Measurements from ENCODE around the gene MYBPC2. TPM values are rescaled to one million over a fixed set of nuclear protein-coding genes. Genes with fewer than 3 reads are reported as not detected.

MYBPC2 gene
- total and polyA plus RNA-seq, 9 donors, result 15.6 to 93.4 (median 62.2) TPM

- no peaks in the 10 kb centered on the region for H3K9me3 ChIP-seq (replicated peaks; ENCODE audit: control insufficient read depth, low read depth, low read length)
- H3K27me3 ChIP-seq (ENCODE audit: control insufficient read depth, insufficient read depth, low read length), result peaks cover 25% of the 10 kb centered on the region
- H3K27ac ChIP-seq (ENCODE audit: low read length), result no peak overlapping the region
- no peaks in the 10 kb centered on the region for H3K36me3 ChIP-seq (ENCODE audit: control insufficient read depth, insufficient read depth, low read length)
- no peak for DNase-seq
- peaks cover 5% of the 10 kb centered on the region for H3K4me1 ChIP-seq (ENCODE audit: control insufficient read depth, insufficient read depth, low read length)
- no peak overlapping the region for H3K4me3 ChIP-seq (ENCODE audit: low read length)
- 91% methylated on average over 2 of the region's 2 CpGs for WGBS (ENCODE audit: insufficient coverage)
These were observed 23.3 kb downstream of the MYBPC2 start for GRCh38 chr19:50455992-50456391.

GRCh38 chr19:50457300-50457699 lies 24.6 kb downstream of the MYBPC2 start:
- Histone ChIP-seq H3K4me1 (ENCODE audit: control insufficient read depth, insufficient read depth, low read length) (peaks cover 5% of the 10 kb centered on the region), H3K27ac (ENCODE audit: low read length) (no peak overlapping the region), H3K4me3 (ENCODE audit: low read length) (no peak overlapping the region), H3K27me3 (ENCODE audit: control insufficient read depth, insufficient read depth, low read length) (peaks cover 24% of the 10 kb centered on the region), H3K9me3 (replicated peaks; ENCODE audit: control insufficient read depth, low read depth, low read length) (no peaks in the 10 kb centered on the region), H3K36me3 (ENCODE audit: control insufficient read depth, insufficient read depth, low read length) (no peaks in the 10 kb centered on the region)
- DNase-seq, result no peak
- 70% methylated on average over 5 of the region's 5 CpGs for WGBS (ENCODE audit: insufficient coverage)

DNA sequence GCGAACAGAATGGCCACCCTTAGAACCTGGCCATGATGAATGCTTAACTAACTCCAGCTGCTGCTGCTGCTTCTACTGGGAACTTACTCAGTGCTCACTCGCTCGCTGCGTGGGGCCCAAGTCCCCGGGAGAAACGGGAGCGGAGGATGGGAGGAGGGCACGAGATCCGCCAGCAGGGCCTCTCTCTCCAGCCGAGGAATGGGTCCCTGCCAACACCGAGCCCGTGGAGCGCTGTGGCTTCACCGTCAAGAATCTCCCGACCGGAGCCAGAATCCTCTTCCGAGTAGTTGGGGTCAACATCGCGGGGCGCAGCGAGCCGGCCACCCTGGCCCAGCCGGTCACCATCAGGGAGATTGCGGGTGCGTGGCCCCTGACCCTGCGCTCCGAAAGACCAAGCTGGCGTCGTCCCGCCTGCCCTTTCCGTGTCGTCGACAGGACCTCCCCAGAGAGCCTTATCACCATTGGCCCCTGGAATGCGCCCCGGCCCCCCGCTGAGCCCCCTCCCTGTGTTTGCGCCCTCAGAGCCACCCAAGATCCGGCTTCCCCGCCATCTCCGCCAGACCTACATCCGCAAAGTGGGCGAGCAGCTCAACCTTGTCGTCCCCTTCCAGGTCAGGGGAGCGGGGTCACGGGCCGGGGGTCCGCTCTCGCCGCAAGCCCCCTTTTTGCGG lies 25.8 kb downstream of the MYBPC2 start:
- H3K27me3 ChIP-seq (ENCODE audit: control insufficient read depth, insufficient read depth, low read length), result peaks cover 21% of the 10 kb centered on the region
- H3K36me3 ChIP-seq (ENCODE audit: control insufficient read depth, insufficient read depth, low read length), result no peaks in the 10 kb centered on the region
- H3K27ac ChIP-seq (ENCODE audit: low read length), result no peak overlapping the region
- no peaks in the 10 kb centered on the region for H3K9me3 ChIP-seq (replicated peaks; ENCODE audit: control insufficient read depth, low read depth, low read length)
- 23% methylated on average over 45 of the region's 50 CpGs for WGBS (ENCODE audit: insufficient coverage)
- no peak overlapping the region for H3K4me3 ChIP-seq (ENCODE audit: low read length)
- no peak for DNase-seq
- H3K4me1 ChIP-seq (ENCODE audit: control insufficient read depth, insufficient read depth, low read length), result peaks cover 5% of the 10 kb centered on the region

- Histone ChIP-seq H3K27ac (ENCODE audit: low read length) (no peak overlapping the region), H3K9me3 (replicated peaks; ENCODE audit: control insufficient read depth, low read depth, low read length) (no peaks in the 10 kb centered on the region), H3K4me3 (ENCODE audit: low read length) (no peak overlapping the region), H3K4me1 (ENCODE audit: control insufficient read depth, insufficient read depth, low read length) (peaks cover 5% of the 10 kb centered on the region), H3K27me3 (ENCODE audit: control insufficient read depth, insufficient read depth, low read length) (peaks cover 21% of the 10 kb centered on the region), H3K36me3 (ENCODE audit: control insufficient read depth, insufficient read depth, low read length) (no peaks in the 10 kb centered on the region)
- DNase-seq, result no peak
- 49% methylated on average over 32 of the region's 32 CpGs for WGBS (ENCODE audit: insufficient coverage)
These were observed 26.4 kb downstream of the MYBPC2 start for GRCh38 chr19:50459067-50459456.

DNA sequence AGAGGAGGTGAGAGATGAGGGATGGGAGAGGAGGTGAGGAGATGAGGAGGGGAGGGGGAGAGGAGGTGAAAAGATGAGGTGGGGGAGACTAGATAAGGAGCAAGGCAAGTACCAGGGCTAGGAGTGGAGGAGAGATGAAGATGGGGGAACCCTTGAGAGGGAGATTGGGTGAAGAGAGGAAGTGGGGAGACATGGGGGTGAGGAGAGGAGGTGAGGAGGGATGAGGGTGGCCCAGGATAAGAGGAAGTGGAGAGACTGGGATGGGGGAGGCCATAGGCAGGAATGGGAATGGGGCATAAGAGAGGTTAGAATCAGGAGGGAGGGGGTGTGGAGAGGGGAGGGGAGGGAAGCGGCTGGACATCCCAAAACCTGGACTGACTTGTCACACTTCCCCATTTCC lies 26.9 kb downstream of the MYBPC2 start:
- H3K27ac ChIP-seq (ENCODE audit: low read length), result no peak overlapping the region
- no CpG with 5 or more reads among the region's 1 CpG for WGBS (ENCODE audit: insufficient coverage)
- no peaks in the 10 kb centered on the region for H3K9me3 ChIP-seq (replicated peaks; ENCODE audit: control insufficient read depth, low read depth, low read length)
- DNase-seq, result no peak
- peaks cover 5% of the 10 kb centered on the region for H3K4me1 ChIP-seq (ENCODE audit: control insufficient read depth, insufficient read depth, low read length)
- H3K27me3 ChIP-seq (ENCODE audit: control insufficient read depth, insufficient read depth, low read length), result peaks cover 21% of the 10 kb centered on the region
- no peaks in the 10 kb centered on the region for H3K36me3 ChIP-seq (ENCODE audit: control insufficient read depth, insufficient read depth, low read length)
- H3K4me3 ChIP-seq (ENCODE audit: low read length), result no peak overlapping the region

GRCh38 chr19:50460161-50460765 lies 27.6 kb downstream of the MYBPC2 start:
- H3K4me1 ChIP-seq (ENCODE audit: control insufficient read depth, insufficient read depth, low read length), result peaks cover 6% of the 10 kb centered on the region
- H3K27me3 ChIP-seq (ENCODE audit: control insufficient read depth, insufficient read depth, low read length), result peaks cover 19% of the 10 kb centered on the region
- no peaks in the 10 kb centered on the region for H3K9me3 ChIP-seq (replicated peaks; ENCODE audit: control insufficient read depth, low read depth, low read length)
- no peaks in the 10 kb centered on the region for H3K36me3 ChIP-seq (ENCODE audit: control insufficient read depth, insufficient read depth, low read length)
- no peak for DNase-seq
- whole genome bisulfite sequencing (ENCODE audit: insufficient coverage), result 35% methylated on average over 13 of the region's 13 CpGs
- no peak overlapping the region for H3K27ac ChIP-seq (ENCODE audit: low read length)
- no peak overlapping the region for H3K4me3 ChIP-seq (ENCODE audit: low read length)

- H3K27ac ChIP-seq (ENCODE audit: low read length), result no peak overlapping the region
- H3K4me3 ChIP-seq (ENCODE audit: low read length), result no peak overlapping the region
- no peaks in the 10 kb centered on the region for H3K36me3 ChIP-seq (ENCODE audit: control insufficient read depth, insufficient read depth, low read length)
- peak; percentile 74 for DNase-seq
- 26% methylated on average over 24 of the region's 28 CpGs for WGBS (ENCODE audit: insufficient coverage)
- peaks cover 16% of the 10 kb centered on the region for H3K4me1 ChIP-seq (ENCODE audit: control insufficient read depth, insufficient read depth, low read length)
- H3K27me3 ChIP-seq (ENCODE audit: control insufficient read depth, insufficient read depth, low read length), result peaks cover 19% of the 10 kb centered on the region
- H3K9me3 ChIP-seq (replicated peaks; ENCODE audit: control insufficient read depth, low read depth, low read length), result no peaks in the 10 kb centered on the region
These were observed 28.6 kb downstream of the MYBPC2 start for GRCh38 chr19:50461066-50461875.

GRCh38 chr19:50462970-50463369 lies 30.3 kb downstream of the MYBPC2 start:
- no peak for DNase-seq
- Histone ChIP-seq H3K4me3 (ENCODE audit: low read length) (no peak overlapping the region), H3K27me3 (ENCODE audit: control insufficient read depth, insufficient read depth, low read length) (peaks cover 11% of the 10 kb centered on the region), H3K36me3 (ENCODE audit: control insufficient read depth, insufficient read depth, low read length) (no peaks in the 10 kb centered on the region), H3K27ac (ENCODE audit: low read length) (no peak overlapping the region), H3K4me1 (ENCODE audit: control insufficient read depth, insufficient read depth, low read length) (peaks cover 30% of the 10 kb centered on the region), H3K9me3 (replicated peaks; ENCODE audit: control insufficient read depth, low read depth, low read length) (no peaks in the 10 kb centered on the region)
- WGBS (ENCODE audit: insufficient coverage), result 56% methylated on average over 4 of the region's 7 CpGs

- Histone ChIP-seq H3K9me3 (replicated peaks; ENCODE audit: control insufficient read depth, low read depth, low read length) (no peaks in the 10 kb centered on the region), H3K4me3 (ENCODE audit: low read length) (no peak overlapping the region), H3K4me1 (ENCODE audit: control insufficient read depth, insufficient read depth, low read length) (peaks cover 25% of the 10 kb centered on the region), H3K36me3 (ENCODE audit: control insufficient read depth, insufficient read depth, low read length) (no peaks in the 10 kb centered on the region), H3K27me3 (ENCODE audit: control insufficient read depth, insufficient read depth, low read length) (peaks cover 4% of the 10 kb centered on the region), H3K27ac (ENCODE audit: low read length) (no peak overlapping the region)
- WGBS (ENCODE audit: insufficient coverage), result 84% methylated on average over 19 of the region's 19 CpGs
- DNase-seq, result no peak
These were observed 31.7 kb downstream of the MYBPC2 start for GRCh38 chr19:50464348-50464747.

GRCh38 chr19:50465000-50465399 lies 32.3 kb downstream of the MYBPC2 start:
- H3K9me3 ChIP-seq (replicated peaks; ENCODE audit: control insufficient read depth, low read depth, low read length), result no peaks in the 10 kb centered on the region
- H3K27ac ChIP-seq (ENCODE audit: low read length), result no peak overlapping the region
- DNase-seq, result no peak
- 88% methylated on average over 13 of the region's 13 CpGs for WGBS (ENCODE audit: insufficient coverage)
- H3K27me3 ChIP-seq (ENCODE audit: control insufficient read depth, insufficient read depth, low read length), result peaks cover 4% of the 10 kb centered on the region
- no peaks in the 10 kb centered on the region for H3K36me3 ChIP-seq (ENCODE audit: control insufficient read depth, insufficient read depth, low read length)
- peaks cover 25% of the 10 kb centered on the region for H3K4me1 ChIP-seq (ENCODE audit: control insufficient read depth, insufficient read depth, low read length)
- H3K4me3 ChIP-seq (ENCODE audit: low read length), result no peak overlapping the region
